Stimulated activated CD4-positive, alpha-beta T cell treated with anti-CD3 and anti-CD28 coated beads, Interleukin-12 subunit alpha, Interleukin-12 subunit beta, amount 100 ng/mL, for 24 hours (primary cell): ENCODE data around the gene CIT.

ENCODE experiments used
- DNase-seq, 2 experiments: peaks; one replicate each; pipeline ENCODE4 v3.0.0-alpha.2; 2020; ENCODE audit warnings: low read depth in 2 of 2

Gene CIT

GRCh38 chr12:119649202-119649808 is 227.8 kb downstream of the CIT start:
- DNase-seq, result no peak

- DNase-seq, result no peak
These were observed 231.5 kb downstream of the CIT start for GRCh38 chr12:119645535-119646059.

- DNase-seq, result no peak
These were observed 232.2 kb downstream of the CIT start for GRCh38 chr12:119644930-119645329.

GRCh38 chr12:119642986-119643385 is 234.1 kb downstream of the CIT start:
- no peak for DNase-seq
